GM12872 (cell line): ENCODE results near the gene KIF25.

Source experiments
- CTCF ChIP-seq: IDR thresholded peaks from 3 replicates; pipeline ENCODE4 v1.5.1; 2011; ENCODE audit warnings: low read depth, mild to moderate bottlenecking, low read length, moderate library complexity; ENCODE audit not compliant: insufficient read depth

The KIF25 gene

GRCh38 chr6:167990016-167990945, 7.2 kb upstream of the KIF25 start:
- TF ChIP-seq CTCF = no peak

- TF ChIP-seq CTCF = no peak
Measured at GRCh38 chr6:167993169-167993568, 4.3 kb upstream of the KIF25 start.

GRCh38 chr6:167993831-167994230, 3.6 kb upstream of the KIF25 start:
- no peak for TF ChIP-seq CTCF

- no peak for TF ChIP-seq CTCF
Measured at GRCh38 chr6:167995302-167995701, 2.2 kb upstream of the KIF25 start.

GRCh38 chr6:167995731-167996151, 1.7 kb upstream of the KIF25 start:
- TF ChIP-seq CTCF = no peak

- TF ChIP-seq CTCF = no peak
Measured at GRCh38 chr6:167996424-167997199, 859 bp upstream of the KIF25 start.

GRCh38 chr6:167998215-167998614, 744 bp downstream of the KIF25 start:
- TF ChIP-seq CTCF = no peak
